AG09319 (cell line): ENCODE measurements around the gene SLC26A11.

Source experiments
- DNase-seq: peaks from one replicate; pipeline ENCODE4 v3.0.0-alpha.2; 2010; ENCODE audit warnings: low read depth; ENCODE audit errors: extremely low read depth
- TF ChIP-seq, protein P1 (sequence below): IDR thresholded peaks from 2 replicates; pipeline ENCODE4 v1.5.1; 2011; ENCODE audit warnings: low read depth, mild to moderate bottlenecking, inconsistent platforms, low read length, moderate library complexity

SLC26A11 gene

DNA sequence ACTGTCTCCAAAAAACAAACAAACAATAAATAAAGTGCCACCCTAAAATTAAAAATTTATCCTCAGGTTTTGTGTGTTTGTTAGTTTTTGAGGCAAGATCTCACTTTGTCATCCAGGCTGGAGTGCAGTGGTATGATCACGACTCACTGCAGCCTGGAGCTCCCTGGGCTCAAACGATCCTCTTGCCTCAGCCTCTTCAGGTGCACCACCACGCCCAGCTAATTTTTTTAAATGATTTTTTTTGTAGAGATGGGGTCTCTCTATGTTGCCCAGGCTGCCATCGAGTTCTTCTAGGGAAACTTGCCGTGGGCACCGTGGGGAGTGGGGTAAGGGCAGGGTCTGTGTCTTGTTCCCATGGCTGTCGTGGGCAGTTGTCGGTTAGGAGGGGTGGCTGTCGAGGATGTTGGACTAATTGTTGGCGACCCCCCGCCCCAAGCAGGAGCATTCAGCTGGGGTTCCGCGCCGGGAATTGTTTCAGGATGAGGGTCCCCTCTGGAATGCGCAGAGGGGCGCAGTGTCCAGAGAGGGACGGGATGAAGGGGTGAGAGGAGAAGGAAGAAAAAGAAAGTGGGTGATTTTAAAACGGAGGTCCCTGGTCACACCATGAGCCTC, 39.3 kb downstream of the SLC26A11 start:
- DNase-seq, result no peak
- TF ChIP-seq, protein P1, sequence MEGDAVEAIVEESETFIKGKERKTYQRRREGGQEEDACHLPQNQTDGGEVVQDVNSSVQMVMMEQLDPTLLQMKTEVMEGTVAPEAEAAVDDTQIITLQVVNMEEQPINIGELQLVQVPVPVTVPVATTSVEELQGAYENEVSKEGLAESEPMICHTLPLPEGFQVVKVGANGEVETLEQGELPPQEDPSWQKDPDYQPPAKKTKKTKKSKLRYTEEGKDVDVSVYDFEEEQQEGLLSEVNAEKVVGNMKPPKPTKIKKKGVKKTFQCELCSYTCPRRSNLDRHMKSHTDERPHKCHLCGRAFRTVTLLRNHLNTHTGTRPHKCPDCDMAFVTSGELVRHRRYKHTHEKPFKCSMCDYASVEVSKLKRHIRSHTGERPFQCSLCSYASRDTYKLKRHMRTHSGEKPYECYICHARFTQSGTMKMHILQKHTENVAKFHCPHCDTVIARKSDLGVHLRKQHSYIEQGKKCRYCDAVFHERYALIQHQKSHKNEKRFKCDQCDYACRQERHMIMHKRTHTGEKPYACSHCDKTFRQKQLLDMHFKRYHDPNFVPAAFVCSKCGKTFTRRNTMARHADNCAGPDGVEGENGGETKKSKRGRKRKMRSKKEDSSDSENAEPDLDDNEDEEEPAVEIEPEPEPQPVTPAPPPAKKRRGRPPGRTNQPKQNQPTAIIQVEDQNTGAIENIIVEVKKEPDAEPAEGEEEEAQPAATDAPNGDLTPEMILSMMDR, result no peak

DNA sequence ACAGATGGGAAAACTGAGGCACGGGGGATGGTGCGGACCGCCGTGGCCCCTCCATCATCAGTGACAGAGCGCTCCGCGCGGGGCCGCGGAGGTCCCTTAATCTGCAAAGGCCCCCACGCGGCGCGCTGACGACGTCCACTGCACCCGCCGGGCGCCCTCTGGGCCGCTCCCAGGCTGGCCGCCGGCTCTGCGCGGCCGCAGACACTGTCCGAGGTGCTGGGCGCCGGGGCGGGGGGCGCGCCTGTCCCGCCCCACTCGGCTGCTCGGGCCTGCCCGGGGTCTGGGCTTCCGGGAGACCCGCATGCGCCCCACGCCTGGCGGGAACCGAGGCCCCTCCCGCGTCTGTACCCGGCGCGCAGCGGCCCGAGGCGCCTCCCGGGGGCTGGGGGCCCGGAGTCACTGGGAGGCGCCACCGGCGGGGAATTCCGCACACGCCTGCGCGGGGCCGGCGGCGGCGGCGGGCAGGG, 39.9 kb downstream of the SLC26A11 start:
- peak; percentile 59 for DNase-seq
- TF ChIP-seq, protein P1, result no peak

DNA sequence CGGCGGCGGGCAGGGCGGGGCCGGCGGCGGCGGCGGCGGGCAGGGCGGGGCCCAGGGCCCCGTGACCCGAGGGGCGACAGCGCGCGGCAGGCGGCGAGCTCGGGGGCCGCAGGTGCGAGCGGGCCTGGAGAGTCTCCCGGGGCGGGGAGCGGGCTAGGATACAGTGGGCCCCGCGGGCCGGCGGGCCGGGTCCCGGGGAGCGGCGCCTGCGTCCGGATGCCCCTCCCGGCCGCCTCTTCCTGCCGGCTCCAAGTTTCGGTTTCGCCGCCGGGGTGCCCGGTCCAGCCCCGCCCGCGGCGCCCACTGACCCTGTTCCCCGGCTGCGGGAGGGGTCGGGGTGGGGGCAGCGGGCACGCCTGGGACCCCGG, 40.5 kb downstream of the SLC26A11 start, which contains the start of gene RNF213:
Gene RNF213 (plus strand): TSS at position 62 of the 368 bp plus-strand sequence. CDS start 2,830 bp downstream, outside the sequence.
- DNase-seq, result no peak
- TF ChIP-seq, protein P1, result no peak

DNA sequence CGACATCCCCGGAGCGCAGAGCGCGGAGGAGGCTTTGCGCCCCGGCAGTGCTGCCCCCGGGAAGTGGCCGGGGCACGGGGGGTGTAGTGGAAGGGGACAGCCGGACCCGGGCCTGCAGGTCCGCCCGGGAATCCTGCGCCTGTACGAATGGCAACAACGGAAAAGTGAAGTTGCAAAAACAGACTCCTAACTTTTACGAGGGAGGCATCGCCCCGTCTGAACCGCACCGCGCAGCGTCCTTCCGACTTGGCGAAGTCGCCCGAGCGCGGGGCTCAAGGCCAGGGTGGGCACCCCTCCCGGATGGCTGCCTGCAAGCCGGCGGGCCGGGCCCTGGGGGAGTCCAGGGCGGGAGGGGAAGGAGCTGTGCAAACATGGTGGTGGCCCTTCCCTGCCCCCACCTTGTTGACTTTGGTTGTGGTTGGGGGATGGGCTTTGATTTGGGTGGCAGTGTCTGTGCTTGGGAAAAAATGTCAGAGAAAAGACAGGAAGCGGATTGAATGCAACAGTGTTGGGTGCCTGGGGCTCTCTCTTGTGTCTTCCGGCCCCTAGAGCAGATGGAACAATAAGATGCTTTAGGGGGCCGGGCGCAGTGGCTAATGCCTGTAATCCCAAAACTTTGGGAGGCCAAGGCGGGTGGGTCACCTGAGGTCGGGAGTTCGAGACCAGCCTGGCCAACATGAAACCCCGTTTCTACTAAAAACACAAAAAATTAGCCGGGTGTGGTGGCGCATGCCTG, 41.1 kb downstream of the SLC26A11 start:
- DNase-seq, result no peak
- TF ChIP-seq, protein P1, result no peak

DNA sequence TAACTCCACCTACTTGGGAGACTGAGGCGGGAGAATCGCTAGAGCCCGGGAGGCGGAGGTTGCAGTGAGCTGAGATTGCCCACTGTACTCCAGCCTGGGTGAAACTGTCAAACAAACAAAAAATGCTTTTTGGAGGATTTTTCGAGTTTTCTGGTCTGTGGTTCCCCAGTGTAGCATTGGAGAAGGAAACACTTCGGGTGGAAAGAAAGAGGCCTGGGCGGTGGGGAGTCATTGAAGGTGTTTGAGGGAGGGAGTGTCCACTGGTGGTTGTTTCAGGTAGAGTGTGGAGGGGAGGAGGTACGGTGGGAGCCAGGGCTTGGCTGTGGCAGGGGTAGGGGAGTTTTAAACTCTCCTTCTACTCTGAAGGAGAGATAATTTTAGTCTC, 41.7 kb downstream of the SLC26A11 start:
- TF ChIP-seq, protein P1, result no peak
- DNase-seq, result no peak

DNA sequence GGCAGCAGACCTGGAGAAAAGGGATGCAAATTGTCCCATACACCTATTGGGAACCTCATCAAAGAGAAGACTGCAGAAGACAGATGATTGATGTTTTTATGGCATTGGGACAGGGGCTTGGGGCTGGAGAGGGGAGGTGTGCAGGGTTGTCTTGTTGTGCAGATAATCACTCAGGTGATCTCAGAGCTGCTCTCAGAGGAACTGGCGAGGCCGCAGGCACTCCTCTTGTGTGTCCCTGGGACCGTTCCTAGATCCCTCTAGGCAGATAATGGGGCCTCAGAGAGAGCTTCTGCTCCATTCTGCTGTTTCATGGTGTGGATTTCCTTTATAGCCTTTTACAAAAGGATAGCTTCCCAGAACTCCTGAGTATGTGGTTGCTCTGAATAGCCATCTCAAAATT, 42.1 kb downstream of the SLC26A11 start:
- DNase-seq, result no peak
- TF ChIP-seq, protein P1, result no peak

DNA sequence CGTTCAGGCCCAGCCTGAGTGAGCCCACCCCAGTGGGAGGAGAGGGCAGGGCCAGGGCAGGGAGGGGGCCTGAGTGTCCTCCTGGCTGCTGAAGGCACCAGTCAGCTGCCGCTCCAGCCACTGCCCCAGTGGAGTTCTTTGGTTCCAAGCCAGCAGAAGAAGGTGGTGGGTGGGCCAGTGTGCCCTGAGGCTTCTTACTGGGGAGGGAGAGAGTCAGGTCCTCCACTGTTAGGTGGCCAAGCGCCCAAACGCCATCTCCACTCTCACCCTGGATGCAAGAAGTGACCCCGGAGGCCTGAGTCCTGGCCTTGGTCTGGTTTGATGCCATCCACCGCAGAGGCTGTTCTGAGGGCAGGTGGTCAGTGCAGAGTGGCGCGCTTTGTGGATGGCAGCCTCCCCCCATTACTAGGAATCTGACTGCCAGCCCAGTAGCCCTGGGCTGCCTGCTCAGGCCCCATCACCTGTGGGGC, 42.6 kb downstream of the SLC26A11 start:
- TF ChIP-seq, protein P1, result no peak
- DNase-seq, result no peak
